AG04450 (cell line): ENCODE results near the gene HIF3A. TPM values are rescaled to one million over a fixed set of nuclear protein-coding genes. Genes with fewer than 3 reads are reported as not detected.
A peak's percentile ranks its signal among the peaks of the same experiment; 100 is the strongest.

Experiments used
- CTCF ChIA-PET: fragments of 300-600, 350-600 bp; formaldehyde crosslinking; extraction: SDS; loops from one replicate; lab custom pipeline; 2022; ENCODE audit warnings: antibody characterized with exemption, inconsistent platforms; lab: Charles Lee
- POLR2A ChIA-PET: fragments of 350-600 bp; formaldehyde crosslinking; extraction: SDS; loops from one replicate; lab custom pipeline; 2021; ENCODE audit warnings: antibody characterized with exemption, inconsistent platforms; lab: Yijun Ruan, JAX
- DNase-seq: peaks from one replicate; pipeline ENCODE4 v3.0.0-alpha.2; 2011; ENCODE audit warnings: low read depth, low spot score
- H3K27ac ChIP-seq: one replicate; pipeline ENCODE4 v1.5.1; 2012; ENCODE audit warnings: low read depth, low read length, control low read depth
- H3K27me3 ChIP-seq: one replicate; pipeline ENCODE4 v1.6.0; 2012; ENCODE audit warnings: low read length; ENCODE audit not compliant: control insufficient read depth, insufficient read depth
- H3K4me3 ChIP-seq: 2 replicates; pipeline ENCODE4 v1.5.1; 2011; ENCODE audit warnings: mild to moderate bottlenecking, low read depth, low read length, control low read depth
- H3K9me3 ChIP-seq: 2 replicates; pipeline ENCODE4 v1.5.1; 2012; ENCODE audit warnings: low read length; ENCODE audit not compliant: control insufficient read depth, insufficient read depth
- CTCF ChIP-seq: IDR thresholded peaks from 2 replicates; pipeline ENCODE4 v1.5.1; 2011; ENCODE audit warnings: low read depth, low read length, control low read depth, inconsistent platforms
- polyA plus RNA-seq: library from polyadenylated mRNA; depleted of rRNA; stranded (reverse); fragments of >200 nt; gene quantifications from 2 replicates; pipeline ENCODE4 v1.2.3, GENCODE V29; 2011; rRNA removed
- small RNA-seq: library from RNA; depleted of rRNA; stranded (forward); fragments of <200 nt; gene quantifications from one replicate; pipeline ENCODE3, GENCODE V24; 2012; ENCODE audit warnings: low read depth; ENCODE audit not compliant: insufficient read length

HIF3A gene
- polyA plus RNA-seq, 1 experiment = 0.21 TPM

- Histone ChIP-seq H3K27me3 (no peaks in the 10 kb centered on the region), H3K4me3 (no peak overlapping the region), H3K27ac (no peak overlapping the region), H3K9me3 (peaks cover 27% of the 10 kb centered on the region)
- ChIA-PET CTCF (no interaction called here), POLR2A (interaction anchor here (0.6 to 0.7 kb wide), 2 partner anchors 18 to 26 kb away, joined by 3 read pairs; no protein-coding TSS in a partner anchor)
- TF ChIP-seq CTCF = no peak
- no peak for DNase-seq
These were observed 94.0 kb downstream of the HIF3A start for GRCh38 chr19:46390866-46391265.

- H3K9me3 ChIP-seq = peaks cover 27% of the 10 kb centered on the region
- H3K27me3 ChIP-seq = no peaks in the 10 kb centered on the region
- no peak for TF ChIP-seq CTCF
- ChIA-PET POLR2A (interaction anchor here (0.7 kb wide), 1 partner anchor 19 kb away, joined by 3 read pairs; no protein-coding TSS in a partner anchor), CTCF (interaction anchor here (0.7 to 1.1 kb wide), 3 partner anchors 11 to 151 kb away, joined by 3 read pairs; no protein-coding TSS in a partner anchor)
- H3K27ac ChIP-seq = peak overlapping the region; percentile 78
- no peak for DNase-seq
- H3K4me3 ChIP-seq = peak overlapping the region; percentile 22; the same call in 1 of the 2 replicates
These were observed 94.7 kb downstream of the HIF3A start for GRCh38 chr19:46391296-46392251.

- no peak for TF ChIP-seq CTCF
- Histone ChIP-seq H3K27ac (peak overlapping the region; percentile 78), H3K9me3 (peaks cover 27% of the 10 kb centered on the region), H3K27me3 (no peaks in the 10 kb centered on the region), H3K4me3 (peak overlapping the region; percentile 22; the same call in 1 of the 2 replicates)
- DNase-seq = no peak
- POLR2A ChIA-PET = interaction anchor here (0.6 kb wide), 1 partner anchor 396 kb away, joined by 4 read pairs; no protein-coding TSS in a partner anchor
- CTCF ChIA-PET = interaction anchor here (0.7 to 1.1 kb wide), 3 partner anchors 11 to 151 kb away, joined by 3 read pairs; no protein-coding TSS in a partner anchor
These were observed 95.5 kb downstream of the HIF3A start for GRCh38 chr19:46392252-46392801.

- no peak for DNase-seq
- ChIA-PET CTCF (no interaction called here), POLR2A (interaction anchor here (0.6 kb wide), 1 partner anchor 397 kb away, joined by 4 read pairs; no protein-coding TSS in a partner anchor)
- peak overlapping the region; percentile 78 for H3K27ac ChIP-seq
- TF ChIP-seq CTCF = no peak
- peaks cover 27% of the 10 kb centered on the region for H3K9me3 ChIP-seq
- H3K4me3 ChIP-seq = no peak overlapping the region; the same call in 1 of the 2 replicates
- no peaks in the 10 kb centered on the region for H3K27me3 ChIP-seq
These were observed 96.0 kb downstream of the HIF3A start for GRCh38 chr19:46392837-46393236.

Small RNA genes lying within 50 kb of the gene (small RNA-seq; reads per million reads assigned to genes)
- not detected for gene RNU6-924P

Other genes with a start within 250 kb of the HIF3A start
- not detected in 2 replicates for gene IGFL3, start 172.4 kb upstream of the HIF3A start, polyA plus RNA-seq
- not detected in 2 replicates for gene IGFL2, start 148.8 kb upstream of the HIF3A start, polyA plus RNA-seq
- gene IGFL1, start 67.3 kb upstream of the HIF3A start, polyA plus RNA-seq = not detected in 2 replicates
- 73.7 and 85.9 TPM in 2 replicates for gene PPP5C, start 50.0 kb downstream of the HIF3A start, polyA plus RNA-seq
- gene CCDC8, start 116.5 kb downstream of the HIF3A start, polyA plus RNA-seq = 9.2 and 10.5 TPM in 2 replicates
- 0.19 and 0.21 TPM in 2 replicates for gene PNMA8C, start 131.9 kb downstream of the HIF3A start, polyA plus RNA-seq
- gene PNMA8A, start 174.5 kb downstream of the HIF3A start, polyA plus RNA-seq = 4.0 and 4.2 TPM in 2 replicates
- 0.17 and 0.24 TPM in 2 replicates for gene PNMA8B, start 198.8 kb downstream of the HIF3A start, polyA plus RNA-seq